ENCODE data around the gene TMEM236.
A peak's percentile ranks its signal among the peaks of the same experiment; 100 is the strongest.

TMEM236 gene

DNA sequence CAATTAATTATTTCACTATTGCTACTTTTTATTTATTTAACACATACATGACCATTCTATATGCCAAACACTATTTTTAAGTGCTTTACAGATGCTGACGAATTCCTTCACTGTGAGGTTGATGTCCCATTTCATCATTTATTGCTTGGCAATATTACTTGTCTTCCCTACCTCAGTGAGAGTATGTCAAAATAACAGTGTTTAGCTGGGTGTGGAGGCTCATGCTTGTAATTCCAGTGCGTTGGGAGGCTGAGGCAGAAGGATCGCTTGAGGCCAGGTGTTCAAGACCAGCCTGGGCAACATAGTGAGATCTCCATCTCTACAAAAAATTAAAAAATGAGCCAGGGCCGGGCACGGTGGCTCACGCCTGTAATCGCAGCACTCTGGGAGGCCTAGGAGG lies 37.4 kb downstream of the TMEM236 start:
- no peak for DNase-seq

- no peak for DNase-seq
These were observed 38.6 kb downstream of the TMEM236 start for GRCh38 chr10:17790651-17791050.

DNA sequence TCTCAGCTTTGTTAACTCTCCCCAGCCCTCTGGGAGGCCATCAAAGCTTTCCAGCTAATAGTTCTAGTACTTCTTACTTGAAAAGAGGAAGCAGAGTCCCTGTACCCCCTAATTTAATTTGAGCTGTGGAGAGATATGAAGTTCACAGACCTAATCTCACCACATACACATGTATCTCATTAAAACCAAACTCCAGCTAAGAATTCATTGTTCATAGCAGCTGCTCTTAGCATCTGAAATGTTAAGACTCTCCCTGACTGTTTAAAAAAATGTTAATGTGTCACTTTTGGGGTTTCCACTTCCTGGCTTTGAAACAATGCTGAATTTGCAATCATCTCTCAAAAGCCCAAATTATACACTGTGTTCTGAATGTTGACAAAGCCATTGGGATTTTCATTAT lies 41.0 kb downstream of the TMEM236 start:
- no peak for DNase-seq

DNA sequence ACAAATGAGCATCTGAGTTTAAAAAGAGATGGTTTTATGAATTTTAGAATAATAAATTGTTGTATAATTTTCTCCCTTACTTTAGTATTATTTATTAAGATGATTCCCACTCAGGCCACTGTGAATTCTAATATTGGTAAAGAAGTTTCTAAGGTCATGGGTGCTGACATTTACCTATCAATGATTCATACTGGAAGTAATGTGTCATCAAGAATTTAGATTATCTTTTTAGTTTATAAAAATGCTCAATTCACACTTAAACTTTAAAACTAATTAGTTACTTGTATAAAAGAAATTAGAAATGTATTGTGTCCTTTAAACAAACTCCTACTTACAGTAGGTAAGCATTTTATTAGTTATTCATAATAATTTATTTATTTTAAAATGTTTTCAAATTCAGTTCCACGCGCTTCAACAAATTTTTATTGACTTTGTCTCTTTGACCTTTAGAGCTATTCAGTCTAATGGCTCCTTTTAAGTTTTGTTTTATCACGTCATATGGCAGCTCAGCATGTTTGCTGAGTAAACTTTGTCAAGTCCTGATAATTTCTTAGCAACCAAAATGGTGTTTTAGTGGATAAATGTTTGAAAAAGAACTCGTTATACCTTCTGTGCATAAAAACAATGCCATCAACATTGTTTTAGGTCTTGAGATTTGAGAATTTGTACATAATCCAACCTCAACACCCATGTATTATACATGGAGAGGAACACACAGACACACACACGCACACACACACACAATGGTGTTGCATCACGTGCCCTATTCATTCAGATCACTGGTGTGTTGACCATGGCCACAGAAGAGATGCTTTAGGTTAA lies 42.0 kb downstream of the TMEM236 start:
- no peak for DNase-seq

GRCh38 chr10:17795083-17795482 lies 43.1 kb downstream of the TMEM236 start:
- no peak for DNase-seq

- no peak for DNase-seq
These were observed 44.0 kb downstream of the TMEM236 start for GRCh38 chr10:17795813-17796594.

- no peak for DNase-seq
These were observed 49.5 kb downstream of the TMEM236 start for GRCh38 chr10:17801507-17801906.

DNA sequence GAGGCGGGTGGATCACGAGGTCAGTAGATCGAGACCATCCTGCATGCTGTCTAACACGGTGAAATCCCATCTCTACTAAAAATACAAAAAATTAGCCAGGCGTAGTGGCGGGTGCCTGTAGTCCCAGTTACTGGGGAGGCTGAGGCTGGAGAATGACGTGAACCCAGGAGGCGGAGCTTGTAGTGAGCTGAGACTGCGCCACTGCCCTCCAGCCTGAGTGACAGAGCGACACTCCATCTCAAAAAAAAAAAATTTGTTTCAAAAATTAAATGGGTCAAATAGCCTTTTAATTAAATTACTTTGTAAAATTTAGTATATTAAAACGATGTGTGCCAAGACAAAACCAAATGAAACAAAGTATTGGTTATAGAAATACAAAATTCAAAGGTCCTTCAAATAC lies 50.3 kb downstream of the TMEM236 start:
- DNase-seq: no peak

DNA sequence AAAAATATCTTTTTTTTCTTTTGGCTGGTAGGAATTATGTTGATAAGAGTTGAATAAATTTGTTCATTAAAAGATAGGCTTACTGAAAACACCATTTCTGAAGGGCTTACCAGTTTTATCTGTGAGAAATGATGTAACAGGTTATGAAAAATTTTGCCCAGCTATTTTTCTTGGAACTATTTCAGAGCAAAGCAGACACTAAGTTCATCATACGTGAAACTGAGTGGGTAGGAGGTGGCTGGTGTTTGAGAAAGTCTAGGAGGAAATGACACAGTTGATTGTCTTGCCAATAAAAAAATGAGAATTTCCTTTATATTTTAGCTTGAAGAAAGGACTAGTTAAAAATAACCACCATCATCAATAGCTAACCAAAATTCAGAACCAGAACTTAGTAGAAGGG lies 51.0 kb downstream of the TMEM236 start:
- DNase-seq: no peak

DNA sequence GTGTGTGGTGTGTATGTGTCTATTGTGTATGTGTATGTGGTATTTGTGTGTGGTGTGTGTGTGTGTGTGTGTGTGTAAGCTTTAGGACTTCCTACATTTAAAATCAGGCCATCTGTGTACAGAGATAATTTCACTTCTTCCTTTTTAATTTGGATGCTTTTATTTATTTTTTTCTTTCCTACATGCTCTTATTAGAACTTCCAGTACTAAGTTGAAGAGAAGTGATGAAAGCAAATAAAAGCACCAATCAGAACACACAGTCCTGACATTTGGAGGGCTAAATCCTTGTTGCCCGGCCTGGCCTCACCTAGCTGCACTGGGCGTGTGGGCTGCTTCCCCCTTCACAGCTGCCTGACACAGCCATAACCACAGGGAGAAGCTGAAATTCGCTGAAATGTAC lies 53.3 kb downstream of the TMEM236 start:
- DNase-seq: no peak

DNA sequence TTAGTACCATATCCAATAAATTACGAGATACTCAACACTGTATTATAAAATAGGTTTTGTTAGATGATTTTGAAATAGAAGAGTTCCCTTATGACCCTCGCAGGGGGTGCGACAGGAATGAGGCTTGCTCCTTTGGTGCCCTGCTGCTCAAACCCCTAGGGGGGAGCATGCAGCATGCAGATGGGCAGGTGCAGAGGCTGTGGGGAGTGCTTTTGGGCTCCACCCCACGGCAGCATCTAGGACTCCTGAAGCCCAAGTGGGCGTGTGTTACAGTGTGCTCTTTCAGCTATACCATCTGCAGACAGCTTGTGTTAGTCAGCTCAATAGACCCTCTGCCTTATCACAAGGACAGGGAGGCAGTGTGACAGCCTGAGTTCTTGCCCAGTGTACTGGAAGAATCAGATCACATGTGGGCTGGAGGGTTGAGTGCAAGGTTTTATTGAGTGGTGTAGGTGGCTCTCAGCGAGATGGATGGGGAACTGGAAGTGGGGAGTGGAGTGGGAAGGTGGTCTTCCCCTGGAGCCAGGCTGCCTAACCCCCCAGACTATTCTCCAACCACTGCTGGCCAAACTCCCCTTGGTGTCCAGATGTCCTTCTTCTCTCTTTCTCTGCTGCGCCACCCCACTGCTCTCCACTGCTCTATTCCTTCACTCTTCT lies 54.0 kb downstream of the TMEM236 start:
- peak; percentile 17 for DNase-seq

DNA sequence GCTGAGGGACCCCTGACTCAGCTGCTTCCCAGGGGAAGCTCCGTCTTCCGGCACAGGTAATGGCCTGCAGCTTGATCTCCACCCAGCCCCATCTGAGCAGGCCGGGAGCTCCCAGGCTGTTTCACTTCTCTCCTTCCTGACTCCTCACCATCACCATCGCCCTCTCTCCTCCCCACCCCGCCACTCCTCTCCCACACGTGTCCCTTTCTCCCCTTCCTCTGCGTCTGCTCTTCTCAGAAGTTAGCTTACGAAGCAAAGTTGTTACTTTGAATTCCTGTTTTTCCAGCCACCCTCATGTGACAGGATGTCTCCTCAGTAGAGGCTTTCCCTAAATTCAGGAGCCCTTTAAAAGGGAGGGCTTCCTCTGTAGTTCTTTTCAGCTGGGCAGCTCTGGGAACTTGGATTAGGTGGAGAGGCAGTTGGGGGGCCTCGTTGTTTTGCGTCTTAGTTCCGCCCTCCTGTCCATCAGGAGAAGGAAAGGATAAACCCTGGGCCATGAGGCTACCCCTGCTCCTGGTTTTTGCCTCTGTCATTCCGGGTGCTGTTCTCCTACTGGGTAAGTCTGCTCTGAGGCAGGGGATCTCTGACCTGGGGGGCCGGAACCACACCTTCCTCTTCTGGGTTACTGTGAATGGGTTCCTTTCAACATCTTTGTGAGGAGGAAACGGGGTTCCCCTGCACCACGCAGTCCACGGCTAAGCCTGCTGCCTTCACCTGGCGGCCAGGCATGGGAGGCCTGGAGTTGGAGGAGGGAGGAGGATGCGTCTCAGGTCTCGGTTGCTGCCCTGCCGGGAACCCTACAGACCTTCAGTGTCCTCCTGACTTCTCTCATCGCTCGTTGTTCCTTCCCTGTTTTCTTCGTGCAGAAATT lies 57.2 kb downstream of the TMEM236 start, which contains the start of gene MRC1:
Gene MRC1 (plus strand): TSS at position 378 of the 871 bp plus-strand sequence. CDS start 118 bp downstream, at position 496.
- no peak for DNase-seq

GRCh38 chr10:17811146-17811865 lies 59.3 kb downstream of the TMEM236 start:
- DNase-seq: no peak

DNA sequence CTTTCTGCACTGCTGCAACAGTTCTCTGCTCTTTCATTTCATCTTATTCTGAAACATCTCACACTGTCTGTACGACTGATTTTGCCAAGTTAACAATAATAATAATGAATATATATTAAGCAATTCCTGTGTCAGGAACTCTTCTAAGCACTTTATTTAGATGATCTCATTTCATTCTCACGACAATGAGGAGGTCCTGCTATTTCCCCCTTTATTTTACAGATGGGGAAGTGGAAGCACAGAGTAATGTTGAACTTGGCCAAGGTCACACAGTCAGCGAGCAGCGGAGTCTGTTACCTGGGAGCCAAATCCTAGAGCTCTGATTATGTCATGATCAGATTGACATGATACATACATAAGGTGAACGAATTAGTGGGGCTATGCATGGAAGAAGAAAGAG lies 63.0 kb downstream of the TMEM236 start:
- no peak for DNase-seq

GRCh38 chr10:17816199-17816598 lies 64.2 kb downstream of the TMEM236 start:
- no peak for DNase-seq

DNA sequence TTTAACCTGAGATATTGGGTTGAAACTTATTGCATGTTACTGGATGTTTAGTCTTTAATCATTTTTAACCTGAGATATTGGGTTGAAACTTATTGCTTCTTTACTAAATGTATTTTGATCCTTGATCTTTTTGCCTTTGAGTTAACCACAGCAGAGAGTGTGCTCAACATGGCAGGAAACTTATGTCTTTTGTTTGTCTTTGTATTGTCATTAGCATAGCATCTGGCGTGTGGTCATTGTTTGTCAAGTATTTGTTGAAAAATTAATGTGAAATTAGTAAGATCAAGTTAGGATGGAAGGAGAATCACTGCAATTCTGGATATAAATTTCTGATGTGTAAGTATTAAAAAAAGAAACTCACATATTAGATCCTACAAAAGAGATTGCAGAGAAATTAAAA lies 65.3 kb downstream of the TMEM236 start:
- no peak for DNase-seq

DNA sequence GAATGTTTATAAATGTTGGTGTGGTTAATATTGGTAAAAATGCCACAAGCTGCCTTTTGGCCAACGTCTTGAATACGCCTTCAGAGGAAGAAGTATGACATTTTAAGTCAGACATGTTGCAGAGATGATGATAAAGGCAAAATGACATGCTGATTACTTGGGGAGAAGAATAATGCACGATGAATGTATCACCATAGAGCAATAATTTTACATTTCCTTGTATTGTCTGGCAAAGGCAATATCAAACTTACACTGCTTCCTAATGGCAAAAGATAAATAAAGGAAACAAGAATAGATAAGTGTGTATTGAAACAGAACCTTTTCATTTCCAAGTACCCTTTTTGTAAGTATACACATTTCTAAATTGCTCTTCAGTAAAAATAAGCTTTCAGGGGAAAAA lies 65.8 kb downstream of the TMEM236 start:
- DNase-seq: no peak

DNA sequence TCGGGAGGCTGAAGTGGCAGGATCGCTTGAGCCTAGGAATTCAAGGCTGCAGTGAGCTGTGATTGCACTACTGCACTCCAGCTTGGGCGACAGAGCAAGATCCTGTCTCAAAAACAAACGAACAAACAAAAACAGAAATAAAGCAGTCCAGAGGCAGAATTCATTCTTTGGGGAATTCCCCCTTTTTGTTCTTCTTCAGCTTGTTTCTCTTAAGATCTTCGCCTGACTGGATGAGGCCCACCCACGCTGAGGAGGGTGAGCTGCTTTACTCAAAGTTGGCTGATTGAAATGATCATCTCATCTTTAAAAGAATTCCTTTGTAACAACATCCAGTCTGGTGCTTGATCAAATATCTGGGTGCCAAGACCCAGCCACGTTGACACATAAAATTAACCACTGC lies 67.8 kb downstream of the TMEM236 start:
- DNase-seq: no peak

- DNase-seq: no peak
These were observed 68.9 kb downstream of the TMEM236 start for GRCh38 chr10:17820943-17821342.

DNA sequence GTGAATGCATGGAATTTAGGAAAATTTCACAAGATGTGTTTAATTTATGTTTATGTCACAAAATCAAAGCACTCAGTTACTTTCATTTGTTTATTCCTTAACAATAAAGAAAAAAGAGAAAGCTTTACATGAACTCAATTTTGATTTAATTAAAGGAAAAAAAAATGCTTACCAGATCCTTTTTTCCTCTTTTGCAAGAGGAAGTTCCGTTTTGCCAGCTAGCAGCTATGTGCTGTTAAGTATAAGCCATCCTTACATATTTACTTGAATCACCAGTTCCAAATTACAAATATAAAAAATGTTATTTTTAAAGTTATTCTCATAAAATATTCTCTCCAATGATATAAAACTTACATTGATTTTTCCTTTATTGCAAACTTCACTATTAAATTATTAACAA lies 69.9 kb downstream of the TMEM236 start:
- no peak for DNase-seq

- DNase-seq: no peak
These were observed 79.3 kb downstream of the TMEM236 start for GRCh38 chr10:17831341-17831740.

- DNase-seq: no peak
These were observed 79.9 kb downstream of the TMEM236 start for GRCh38 chr10:17831896-17832295.
